NCI-H1048 (cell line): Measurements from ENCODE around the gene PRCC.
A peak's percentile ranks its signal among the peaks of the same experiment; 100 is the strongest.

Source experiments
- DNase-seq: peaks from one replicate; lab custom pipeline; 2025; lab: John Stamatoyannopoulos, UW

PRCC gene

GRCh38 chr1:156767101-156767878 is at the start of gene PRCC:
PRCC (plus strand) TSS chr1:156767535; CDS start chr1:156767772, 237 bp downstream.
- peak; percentile 99 for DNase-seq

- DNase-seq = no peak
Measured at GRCh38 chr1:156721131-156721530, 46.2 kb upstream of the PRCC start.

- no peak for DNase-seq
Measured at GRCh38 chr1:156721535-156721934, 45.8 kb upstream of the PRCC start.

- DNase-seq = peak; percentile 69
Measured at GRCh38 chr1:156725683-156726280, 41.6 kb upstream of the PRCC start.

- DNase-seq = no peak
Measured at GRCh38 chr1:156726549-156727226, 40.6 kb upstream of the PRCC start.

- no peak for DNase-seq
Measured at GRCh38 chr1:156727492-156727891, 39.8 kb upstream of the PRCC start.

GRCh38 chr1:156727926-156728598 is 39.3 kb upstream of the PRCC start, which contains the start of gene METTL25B:
METTL25B (plus strand) TSS chr1:156728469; CDS start chr1:156729105, 636 bp downstream.
- peak; percentile 83 for DNase-seq

GRCh38 chr1:156728599-156729462 is 38.5 kb upstream of the PRCC start, which contains the start of gene ISG20L2:
ISG20L2 (minus strand) TSS chr1:156728766; CDS start chr1:156727652, 1,114 bp downstream.
- peak; percentile 97 for DNase-seq

- DNase-seq = no peak
Measured at GRCh38 chr1:156733989-156734584, 33.2 kb upstream of the PRCC start.

GRCh38 chr1:156738407-156738806 is 28.9 kb upstream of the PRCC start:
- DNase-seq = no peak

GRCh38 chr1:156738916-156739315 is 28.4 kb upstream of the PRCC start:
- no peak for DNase-seq

- DNase-seq = no peak
Measured at GRCh38 chr1:156740237-156740740, 27.0 kb upstream of the PRCC start.

- DNase-seq = peak; percentile 99
Measured at GRCh38 chr1:156740741-156741480, 26.4 kb upstream of the PRCC start, which contains the start of gene MRPL24. MRPL24 (minus strand) TSS chr1:156741088; CDS start chr1:156738704, 2,384 bp downstream.

- no peak for DNase-seq
Measured at GRCh38 chr1:156741481-156741983, 25.8 kb upstream of the PRCC start.

GRCh38 chr1:156742017-156742416 is 25.3 kb upstream of the PRCC start:
- DNase-seq = no peak

- DNase-seq = no peak
Measured at GRCh38 chr1:156742801-156743200, 24.5 kb upstream of the PRCC start.

- DNase-seq = no peak
Measured at GRCh38 chr1:156743367-156744302, 23.7 kb upstream of the PRCC start.

GRCh38 chr1:156744344-156744743 is 23.0 kb upstream of the PRCC start:
- no peak for DNase-seq
